Measurements from ENCODE around the gene SULT1A3. TPM values are rescaled to one million over a fixed set of nuclear protein-coding genes. Genes with fewer than 3 reads are reported as not detected.

The SULT1A3 gene
- total and polyA plus RNA-seq, 2 donors (not counting 1 experiment from before 2014, with no cell fraction given) = 33.2 to 36.8 TPM

- Histone ChIP-seq H2AFZ (ENCODE audit: insufficient read depth, low read depth, low read length, poor library complexity, severe bottlenecking) (no peak overlapping the region), H4K20me1 (ENCODE audit: control insufficient read depth, insufficient read depth, low read length, poor library complexity, severe bottlenecking) (peaks cover 15% of the 10 kb centered on the region), H3K79me2 (ENCODE audit: control insufficient read depth, insufficient read depth, low read length) (peaks cover 21% of the 10 kb centered on the region), H3K27me3 (replicated peaks in 1 of 4; ENCODE audit: control extremely low read depth in 1 of 4, control insufficient read depth in 3 of 4, insufficient read depth in 4 of 4, low read length in 3 of 4) (no peaks in the 10 kb centered on the region), H3K27ac (ENCODE audit: low read length in 2 of 2) (no peak overlapping the region), H3K9ac (ENCODE audit: low read length) (no peak overlapping the region), H3K36me3 (replicated peaks in 1 of 2; ENCODE audit: control extremely low read depth in 1 of 2, control insufficient read depth in 1 of 2, extremely low read depth in 1 of 2, insufficient read depth in 2 of 2, low read length in 1 of 2) (peaks cover 0 to 16% of the 10 kb centered on the region in 2 experiments), H3K4me2 (replicated peaks; ENCODE audit: low read depth, low read length, poor library complexity, severe bottlenecking) (no peak overlapping the region), H3K4me1 (ENCODE audit: control insufficient read depth in 2 of 2, insufficient read depth in 2 of 2, low read length in 2 of 2) (peaks cover 15 to 22% of the 10 kb centered on the region in 2 donors), H3K4me3 (ENCODE audit: control extremely low read depth in 1 of 5, extremely low read depth in 1 of 5, insufficient read depth in 1 of 5, low read depth in 2 of 5, low read length in 4 of 5) (no peak overlapping the region), H3K9me3 (ENCODE audit: control extremely low read depth in 1 of 3, control insufficient read depth in 2 of 3, insufficient read depth in 1 of 3, low read length in 2 of 3) (no peaks in the 10 kb centered on the region)
- DNase-seq (no peak), ATAC-seq (ENCODE audit: low read depth) (no peak)
- H3K4me3 Mint-ChIP-seq = peak overlapping the region; percentile 37
- POLR2A ChIA-PET = interaction anchor here (0.7 kb wide), 1 partner anchor 227 kb away, joined by 7 read pairs; the partner anchor contains the start of gene ZNF771
- H3K27ac Mint-ChIP-seq = peak overlapping the region; percentile 67
- WGBS (ENCODE audit: insufficient coverage) = 82% methylated on average over 3 of the region's 3 CpGs
- no peaks in the 10 kb centered on the region for H3K27me3 Mint-ChIP-seq
- H3K9me3 Mint-ChIP-seq (ENCODE audit: insufficient read depth) = no peaks in the 10 kb centered on the region
- TF ChIP-seq CTCF (IDR thresholded peaks at IDR 0.05) (no peak), EZH2 (IDR thresholded peaks at IDR 0.05; ENCODE audit: borderline replicate concordance, insufficient read depth, low read depth, low read length, poor library complexity, severe bottlenecking) (no peak)
- peaks cover 24% of the 10 kb centered on the region for H3K4me1 Mint-ChIP-seq
- CTCF ChIA-PET = no interaction called here
- intact Hi-C loops (cut with micrococcal nuclease) = no loop called here
Observed at GRCh38 chr16:30180741-30181140, 18.3 kb upstream of the SULT1A3 start.
